GM19467 (cell line): ENCODE measurements around the gene SDSL.

Source experiments
- ATAC-seq: cut with Tn5 transposase; IDR thresholded peaks from one replicate; pipeline ENCODE4 v1.9.1; 2021; ENCODE audit warnings: mild to moderate bottlenecking, moderate library complexity; ENCODE audit not compliant: unreplicated experiment

SDSL gene

DNA sequence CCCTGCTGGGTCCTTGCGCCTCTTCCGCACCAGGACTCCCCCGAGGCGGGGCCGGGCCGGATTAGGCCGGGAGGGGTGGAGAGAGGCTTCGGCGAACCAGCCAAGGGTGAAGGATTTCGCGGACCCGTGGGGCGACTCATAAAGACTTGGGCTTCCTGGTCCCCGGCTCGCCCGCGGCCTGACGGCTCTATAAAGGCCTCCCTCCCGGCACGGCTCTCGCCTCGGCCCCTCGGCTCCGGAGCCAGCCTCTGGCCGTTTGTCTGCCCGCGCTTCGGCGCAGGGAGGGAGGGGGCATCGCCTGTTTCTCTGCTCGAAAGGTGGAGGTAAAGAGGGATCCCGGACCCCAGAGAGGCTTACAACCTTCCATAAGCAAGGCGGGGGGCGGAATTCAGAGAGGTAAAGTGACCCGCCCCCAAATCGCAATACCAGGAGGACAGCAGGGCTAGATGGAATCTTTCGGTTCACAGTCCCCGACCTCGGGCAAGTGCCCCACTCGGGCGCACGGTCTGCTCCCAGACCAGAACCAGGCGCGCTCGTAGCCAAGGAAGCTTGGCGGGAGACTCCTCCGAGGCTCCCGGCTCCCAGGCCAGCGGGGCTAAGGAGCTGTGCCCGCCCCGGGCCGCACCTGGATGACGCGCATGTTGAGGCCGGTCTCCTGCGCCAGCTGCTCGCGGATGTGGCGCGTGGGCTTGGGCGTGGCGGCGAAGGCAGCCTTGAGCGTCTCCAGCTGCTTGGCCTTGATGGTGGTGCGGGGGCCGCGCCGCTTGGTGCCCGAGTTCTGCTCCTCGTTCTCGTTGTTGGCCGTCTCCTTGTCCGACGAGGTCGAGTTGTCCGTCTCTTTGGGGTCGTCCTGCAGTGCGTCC is 45.6 kb downstream of the SDSL start:
- ATAC-seq: no peak

DNA sequence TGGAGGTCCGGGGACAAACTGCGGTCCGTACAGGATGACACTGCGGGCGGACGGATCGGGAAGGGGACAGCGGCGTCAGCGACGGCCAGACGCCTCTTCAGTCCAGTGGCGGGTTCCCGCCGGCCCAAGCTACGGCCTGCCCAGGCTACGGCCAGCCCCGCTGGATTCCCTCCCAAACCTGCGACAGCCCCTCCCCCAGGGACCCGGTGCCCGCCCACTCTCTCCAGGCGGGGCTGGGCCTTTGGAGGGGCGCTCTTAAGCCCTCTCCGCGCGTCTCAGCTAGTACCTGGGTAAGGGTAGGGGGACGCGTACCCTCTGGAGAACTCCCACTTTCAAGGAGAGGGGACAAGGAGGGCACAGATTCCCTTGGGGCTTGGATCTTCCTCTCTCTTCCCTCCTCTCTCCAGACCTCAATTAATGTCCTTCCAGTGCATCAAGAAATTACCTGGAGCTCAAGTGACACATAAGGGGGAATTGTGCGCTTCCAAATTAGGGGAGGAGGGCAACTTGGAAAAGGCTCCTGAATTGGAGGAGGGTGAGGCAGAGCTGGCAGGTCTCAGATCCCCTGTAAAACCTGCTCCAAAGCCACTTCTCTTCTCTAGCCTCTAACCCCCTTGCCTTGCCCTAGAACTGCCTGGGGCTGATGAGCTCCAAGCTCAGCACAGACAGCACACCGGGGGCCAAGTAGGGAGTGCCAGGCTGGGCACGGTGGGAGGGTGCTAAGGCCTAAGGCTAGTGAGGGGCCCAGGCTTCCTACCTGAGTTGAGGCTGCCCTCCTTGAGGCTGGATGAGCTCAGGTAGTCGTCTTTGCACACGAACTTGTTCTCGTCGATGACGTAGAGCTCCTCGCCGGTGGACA is 46.4 kb downstream of the SDSL start:
- ATAC-seq: no peak

DNA sequence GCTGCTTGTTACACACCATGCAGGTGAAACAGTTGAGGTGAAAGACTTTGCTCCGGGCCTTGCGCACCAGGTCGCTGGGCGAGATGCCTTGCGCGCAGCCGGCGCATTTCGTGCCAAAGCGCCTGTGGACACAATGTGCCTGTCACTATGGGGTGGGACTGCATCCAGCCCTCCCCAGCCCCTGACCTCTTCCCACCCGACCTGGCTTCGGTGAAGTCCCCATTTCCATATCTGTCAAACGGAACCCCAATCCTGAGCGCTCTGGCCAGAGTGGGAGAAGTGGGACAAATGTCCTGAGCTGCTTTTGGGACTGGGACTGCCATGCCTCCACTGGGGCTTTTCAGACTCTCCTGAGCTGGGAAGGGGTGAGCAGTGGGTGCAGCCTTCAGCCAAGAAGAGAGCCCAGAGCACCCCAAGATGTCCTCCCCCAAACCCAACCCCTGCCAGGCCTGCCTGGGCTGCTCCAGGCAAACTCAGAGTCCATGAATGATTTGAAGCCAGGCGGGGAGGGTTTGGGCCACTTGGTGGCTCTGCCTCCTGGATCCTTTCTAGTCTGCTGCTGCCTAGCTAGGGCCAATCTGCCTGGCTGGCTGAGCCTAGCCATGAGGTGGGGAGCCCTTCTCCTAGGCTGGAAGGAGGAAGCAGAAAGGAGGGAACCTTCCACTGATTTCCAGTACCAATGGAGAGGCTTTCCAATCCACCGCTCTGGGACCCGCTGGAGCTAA is 47.2 kb downstream of the SDSL start:
- no peak for ATAC-seq

DNA sequence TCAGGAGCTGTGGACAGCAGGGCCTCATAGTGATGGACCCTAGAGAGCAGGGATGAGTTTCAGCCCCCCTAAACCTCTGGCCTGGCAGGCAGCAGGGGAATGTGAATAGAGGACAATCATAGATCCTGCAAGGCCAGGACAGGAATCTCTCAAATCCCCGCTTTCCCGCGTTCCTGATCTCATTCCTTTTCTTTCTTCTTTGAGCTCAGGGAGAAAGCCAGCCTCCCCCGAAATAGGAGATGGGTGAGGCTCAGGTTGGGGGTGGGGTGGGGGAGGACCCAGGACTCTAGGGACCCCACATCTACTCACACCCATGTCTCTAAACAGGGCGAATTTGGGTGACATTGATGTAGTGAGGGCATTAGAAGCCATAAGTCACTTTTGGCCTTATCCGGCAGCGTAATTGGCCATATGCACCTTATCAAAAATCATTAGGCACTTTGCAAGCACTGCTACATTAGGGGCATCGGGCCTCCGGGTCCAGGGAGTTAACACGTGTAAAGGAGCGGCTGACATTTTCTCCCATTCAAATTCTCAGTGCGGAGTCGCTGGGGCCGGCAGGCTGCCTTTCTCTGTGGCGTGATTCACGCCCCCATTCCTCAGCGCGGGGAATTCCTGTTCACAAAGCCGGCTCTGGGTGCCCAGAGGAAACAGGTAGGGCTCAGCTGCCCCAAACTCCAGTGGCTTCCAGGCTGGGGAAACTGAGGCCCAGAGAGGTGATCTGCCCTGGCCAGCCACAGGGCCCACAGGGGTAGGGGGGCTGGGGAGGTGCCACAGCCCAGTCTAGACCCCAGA is 48.0 kb downstream of the SDSL start:
- ATAC-seq: no peak

DNA sequence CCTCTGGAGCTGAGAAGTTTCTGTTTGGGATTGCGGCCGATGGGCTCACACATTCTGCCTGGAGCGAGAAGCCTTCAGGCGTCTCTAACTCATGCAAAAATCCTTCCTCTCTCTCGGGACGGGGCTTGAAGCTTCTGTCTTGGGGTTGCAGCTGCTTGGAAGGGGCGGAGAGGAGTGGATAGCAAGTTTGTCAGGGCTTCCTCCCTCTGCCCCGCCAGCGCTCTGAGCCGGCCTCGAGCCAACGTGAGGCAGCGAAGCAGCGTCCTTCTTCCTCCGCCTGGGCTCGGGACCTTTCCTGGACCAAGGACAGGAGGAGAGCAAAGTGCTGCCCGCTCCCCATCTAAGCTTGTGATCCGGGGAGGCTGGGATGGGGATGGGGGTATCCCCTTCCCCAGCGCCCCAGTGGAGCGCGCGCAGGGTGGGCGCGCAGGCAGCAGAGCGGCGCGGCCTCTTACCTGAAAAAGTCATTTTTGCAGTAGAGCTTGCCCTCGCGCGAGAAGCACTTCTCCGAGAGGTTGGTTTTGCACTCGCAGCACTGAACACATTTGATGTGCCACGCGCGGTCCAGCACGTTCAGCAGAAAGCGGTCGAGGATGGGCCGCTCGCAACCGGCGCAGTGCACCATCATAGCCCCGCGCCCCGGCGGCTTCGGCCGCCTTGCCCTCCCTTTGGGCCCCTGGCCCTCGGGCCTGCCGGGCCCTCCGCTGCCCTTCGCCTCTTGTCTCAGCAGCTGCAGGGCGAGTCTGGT is 48.9 kb downstream of the SDSL start:
- ATAC-seq: no peak

DNA sequence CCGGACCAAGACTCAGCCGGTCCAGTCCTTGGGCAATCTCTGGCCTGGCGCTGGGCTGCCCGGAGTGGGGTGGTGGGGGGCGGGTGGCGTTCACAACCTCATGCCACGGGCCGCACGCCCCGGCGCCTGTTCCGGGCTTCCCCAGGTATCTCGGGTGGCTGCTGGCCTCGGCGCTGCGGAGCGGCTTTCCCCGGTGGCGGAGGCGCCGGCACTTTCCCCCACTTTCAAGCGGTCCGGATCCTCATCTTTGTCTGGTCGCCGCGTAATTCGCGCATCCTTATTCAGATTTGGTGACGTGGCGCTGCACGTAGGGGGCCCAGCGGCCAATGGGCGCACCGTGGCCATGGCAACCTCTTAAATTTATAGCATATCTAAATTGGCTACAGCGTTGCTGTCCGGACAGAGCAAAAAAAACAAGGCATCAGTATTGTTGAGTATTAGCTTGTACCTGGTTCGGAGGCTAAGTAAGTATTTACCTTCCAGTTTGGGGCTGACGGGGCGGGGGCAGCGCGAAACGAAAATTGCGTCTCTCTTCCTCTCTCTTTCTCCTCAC is 49.5 kb downstream of the SDSL start, which contains the start of gene LHX5:
LHX5 (minus strand) TSS at position 253 of the 553 bp plus-strand sequence. CDS start 373 bp downstream, outside the sequence.
- no peak for ATAC-seq

DNA sequence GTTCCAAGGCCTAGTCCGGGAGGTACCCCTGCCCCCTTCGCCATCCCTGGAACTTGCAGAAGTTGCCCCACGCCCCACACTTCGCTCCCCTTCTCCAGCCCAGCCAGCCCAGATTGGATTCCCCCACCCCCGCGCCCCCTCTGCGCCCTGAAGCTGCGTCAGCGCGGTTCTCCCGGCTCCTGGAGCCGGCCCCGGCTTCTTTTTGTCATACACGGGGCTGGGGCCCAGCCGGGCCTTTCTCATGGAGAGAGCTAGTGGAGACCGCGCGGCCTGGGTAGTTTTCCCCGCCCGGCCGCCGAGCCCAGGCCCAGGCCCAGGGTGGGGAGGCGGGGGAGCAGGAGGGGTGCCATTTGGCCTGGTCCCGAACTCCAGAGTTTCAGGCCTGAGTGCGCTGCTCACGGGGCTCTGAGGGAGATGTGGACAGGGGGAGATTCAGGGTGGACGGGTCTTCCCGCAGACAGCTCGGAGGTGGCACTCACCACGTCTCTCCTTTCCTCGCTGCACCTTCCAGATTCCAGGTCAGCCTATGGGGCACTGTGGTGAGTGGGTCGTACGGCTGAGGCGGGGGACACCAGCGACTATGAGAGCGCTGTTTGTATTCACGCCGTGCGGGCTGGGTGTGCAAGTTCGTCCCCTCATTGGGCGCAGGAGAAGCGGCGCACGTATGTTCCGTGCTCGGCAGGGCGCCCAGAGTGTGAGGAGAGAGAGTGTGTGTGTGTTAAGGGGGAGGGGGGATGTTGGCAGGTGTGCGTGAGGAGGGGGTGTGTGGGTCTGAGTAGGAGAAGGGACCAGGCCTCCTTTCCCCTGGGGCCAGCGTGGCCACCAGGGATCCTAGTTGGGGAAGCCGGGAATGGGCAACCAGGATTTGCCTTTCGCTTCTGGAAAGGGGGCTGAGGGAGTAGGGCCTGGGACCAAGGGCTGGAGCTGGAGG is 50.3 kb downstream of the SDSL start:
- no peak for ATAC-seq

DNA sequence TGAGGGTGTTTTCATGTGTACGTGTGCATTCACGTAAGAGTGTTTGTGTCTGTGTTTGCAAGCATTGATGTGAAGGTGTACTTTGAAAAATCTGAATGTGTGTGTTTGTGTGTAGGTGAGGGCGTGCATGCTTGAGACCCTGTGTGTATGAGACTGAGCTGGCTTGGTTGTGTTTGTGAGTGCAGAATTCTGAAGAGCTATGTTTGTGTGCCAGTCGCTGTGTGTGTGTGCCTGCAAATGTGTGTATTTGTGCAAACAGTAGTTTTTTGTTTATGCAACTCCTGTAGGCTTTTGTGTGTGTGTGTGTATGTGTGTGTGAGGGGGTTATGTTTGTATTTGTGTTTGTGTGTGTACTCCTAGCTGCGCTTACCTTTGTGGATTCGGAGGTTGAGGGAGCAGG is 51.2 kb downstream of the SDSL start:
- no peak for ATAC-seq

DNA sequence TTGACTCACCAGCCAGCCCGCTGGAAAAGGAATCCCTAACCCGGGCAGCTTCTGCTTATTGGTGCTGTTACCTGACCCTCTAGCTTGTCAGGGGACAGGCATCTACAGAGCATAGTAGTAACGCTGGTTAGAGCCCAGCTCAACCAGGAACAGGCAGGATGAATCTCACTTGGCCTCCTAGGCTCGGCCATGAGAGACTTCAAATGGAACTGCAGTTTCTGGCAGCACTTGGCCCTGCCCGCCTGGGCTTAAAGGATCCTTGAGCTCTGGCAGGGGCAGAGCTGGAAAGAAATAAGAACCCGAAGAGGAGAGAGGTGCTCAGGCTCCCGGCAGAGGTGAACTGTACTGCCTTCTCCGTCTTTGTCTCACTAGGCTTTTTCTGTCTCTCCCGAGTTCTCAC is 51.8 kb downstream of the SDSL start:
- ATAC-seq: no peak

DNA sequence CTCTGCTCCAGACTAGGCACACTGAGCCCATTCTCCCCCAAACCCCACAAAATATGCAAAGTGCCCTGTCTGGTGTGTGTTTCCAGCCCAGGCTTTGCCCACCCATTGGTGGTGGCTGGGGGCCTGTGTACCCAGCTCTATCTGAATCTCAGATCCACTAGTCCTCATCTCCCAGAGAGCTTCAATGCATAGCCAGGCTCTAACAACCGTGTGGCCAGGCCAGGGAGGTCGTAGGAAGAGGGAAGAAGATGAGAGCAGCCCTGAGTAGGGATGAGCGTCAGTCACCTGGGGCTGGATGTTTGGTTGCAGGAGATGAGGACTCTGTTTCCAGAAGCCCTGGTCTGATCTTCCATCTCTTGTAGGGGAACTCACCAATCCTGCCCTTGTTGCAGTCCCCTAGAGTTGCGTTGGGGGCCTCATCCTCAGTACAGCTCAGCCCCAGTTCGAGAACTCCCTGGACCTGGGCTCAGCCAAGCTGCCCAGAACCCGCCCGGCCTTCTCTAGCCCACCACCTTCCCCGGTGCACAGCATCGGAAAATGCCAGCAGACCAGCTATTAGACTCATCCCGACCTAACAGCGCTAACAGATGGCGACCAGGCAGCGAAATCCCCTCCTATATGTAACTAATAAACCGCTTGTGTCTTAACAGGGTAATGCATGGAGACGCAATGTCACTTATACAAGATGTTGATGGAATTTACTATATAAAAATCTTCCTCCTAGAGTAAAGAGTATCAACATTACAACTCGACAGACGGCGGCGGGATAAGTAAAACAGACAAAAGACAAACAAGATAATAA is 52.7 kb downstream of the SDSL start:
- no peak for ATAC-seq

DNA sequence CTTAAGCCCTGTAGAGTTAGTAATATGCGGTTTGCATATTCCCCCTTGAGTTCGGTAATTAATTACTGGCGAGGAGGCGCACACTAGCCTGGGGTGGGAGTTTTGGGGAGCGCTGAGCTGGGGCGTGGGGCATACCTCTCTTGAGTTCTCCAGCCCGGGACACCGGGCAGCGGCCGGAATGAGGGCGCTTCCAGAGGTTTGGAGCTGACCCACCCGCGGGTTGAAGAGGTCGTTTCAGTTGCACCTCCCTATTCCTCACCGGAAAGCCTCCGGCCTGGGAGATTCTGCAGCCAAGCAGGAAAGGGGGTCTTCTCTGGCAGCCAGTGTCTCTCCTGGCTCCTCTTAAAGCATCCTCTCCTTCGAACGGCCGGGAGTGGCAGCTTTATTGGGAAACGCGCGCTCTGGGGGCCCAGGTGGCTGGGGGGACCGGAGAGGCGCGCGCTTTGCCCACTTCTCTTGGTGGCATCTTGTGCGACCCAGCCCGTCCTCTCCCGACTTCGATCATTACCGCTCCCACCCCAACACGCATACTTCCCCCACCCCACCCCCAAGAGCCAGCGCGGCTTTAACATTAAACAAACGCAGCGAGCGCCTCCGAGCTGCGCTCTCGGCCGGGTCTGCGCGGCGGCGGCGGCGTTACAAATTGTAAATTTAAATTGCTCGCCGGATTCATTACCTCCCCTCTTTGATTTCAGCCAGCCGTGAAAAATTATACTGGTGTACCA is 53.4 kb downstream of the SDSL start:
- no peak for ATAC-seq

DNA sequence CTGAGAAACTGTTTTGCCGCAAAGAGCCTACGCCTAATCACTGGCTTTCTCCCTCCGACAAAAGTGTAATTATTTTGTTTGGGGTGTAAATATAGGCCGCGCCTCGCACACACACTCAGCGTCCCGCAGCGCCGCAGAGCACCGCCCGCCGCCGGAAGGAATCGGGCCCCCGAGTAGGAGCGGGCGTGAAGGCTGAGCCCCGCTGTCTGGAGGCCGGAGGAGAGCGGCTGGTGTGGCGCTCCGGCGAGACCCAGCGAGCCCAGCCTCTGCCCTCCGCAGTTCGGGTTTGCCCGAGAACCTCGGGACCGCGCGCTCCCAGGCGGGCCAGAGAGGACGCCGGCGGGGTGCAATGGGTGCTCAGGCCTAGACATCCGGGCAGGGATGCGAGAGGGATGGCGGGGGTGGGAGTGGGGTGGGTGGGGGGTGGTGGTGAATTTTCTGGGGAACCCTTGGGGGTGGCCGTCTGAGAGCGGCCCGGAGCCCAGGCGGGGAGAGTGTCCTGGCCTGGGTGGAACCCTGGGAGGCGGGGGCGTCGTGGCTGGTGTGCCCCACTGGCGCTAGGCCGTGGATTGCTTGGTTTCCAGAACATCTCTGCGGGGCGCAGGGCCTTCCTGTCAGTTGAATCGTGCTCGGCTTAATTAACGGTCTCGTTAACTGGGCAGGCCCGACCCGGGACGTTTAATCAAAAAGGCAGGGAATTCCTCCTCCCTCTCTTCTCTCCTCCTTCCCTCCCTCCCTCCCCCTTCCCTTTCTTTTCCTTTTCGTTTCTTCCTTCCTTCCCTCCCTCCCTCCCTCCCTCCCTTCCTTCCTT is 54.2 kb downstream of the SDSL start:
- ATAC-seq: no peak

DNA sequence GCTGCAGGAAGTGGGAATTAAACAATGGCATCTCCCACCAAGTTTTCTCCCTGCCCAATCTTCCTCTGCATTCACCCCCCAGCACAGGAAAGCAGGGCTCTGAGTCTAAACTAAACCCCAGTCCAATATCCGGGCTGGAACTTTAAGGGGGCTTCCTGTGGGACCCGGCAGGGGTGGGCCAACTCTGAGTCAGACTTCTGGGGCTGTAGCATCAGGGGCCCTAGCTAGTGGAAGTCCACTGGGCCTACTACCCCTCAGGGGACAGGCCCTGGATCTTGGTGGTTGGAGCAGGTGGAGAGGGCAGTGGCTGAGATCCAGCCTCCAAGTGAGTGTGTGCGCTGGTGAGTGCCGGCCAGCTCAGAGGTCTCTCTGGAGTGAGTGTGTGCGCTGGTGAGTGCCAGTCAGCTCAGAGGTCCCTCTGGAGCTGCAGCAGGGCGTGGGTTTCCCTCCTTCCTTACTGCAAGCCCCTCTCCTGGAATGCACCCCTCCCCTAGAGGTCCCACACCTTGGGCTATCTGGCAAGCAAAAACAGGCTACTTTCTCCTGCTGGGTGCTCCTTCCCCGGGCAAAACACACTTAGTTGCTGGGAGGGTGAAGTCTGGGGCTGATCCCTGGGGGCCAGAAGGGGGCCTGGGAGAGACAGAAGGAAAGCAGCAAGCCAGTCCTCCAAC is 55.1 kb downstream of the SDSL start:
- no peak for ATAC-seq

DNA sequence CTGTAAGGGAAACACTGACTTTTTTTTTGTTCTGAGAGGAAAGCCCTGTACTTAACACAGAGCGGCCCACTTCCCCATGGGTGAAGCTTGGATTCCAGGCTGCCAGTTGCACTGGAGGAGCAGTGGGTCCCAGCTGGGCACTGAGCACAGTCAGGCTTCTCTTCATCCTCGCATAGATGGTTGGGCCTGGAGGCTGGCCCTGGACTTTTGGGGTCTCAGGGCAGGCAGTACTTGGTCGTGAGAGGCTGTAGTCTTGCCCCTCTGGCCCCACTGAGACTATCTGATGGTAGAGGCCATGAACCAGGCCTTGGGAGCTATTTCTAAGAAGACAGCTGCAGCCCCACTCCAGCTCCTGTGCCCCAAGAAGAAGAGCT is 55.6 kb downstream of the SDSL start:
- no peak for ATAC-seq

DNA sequence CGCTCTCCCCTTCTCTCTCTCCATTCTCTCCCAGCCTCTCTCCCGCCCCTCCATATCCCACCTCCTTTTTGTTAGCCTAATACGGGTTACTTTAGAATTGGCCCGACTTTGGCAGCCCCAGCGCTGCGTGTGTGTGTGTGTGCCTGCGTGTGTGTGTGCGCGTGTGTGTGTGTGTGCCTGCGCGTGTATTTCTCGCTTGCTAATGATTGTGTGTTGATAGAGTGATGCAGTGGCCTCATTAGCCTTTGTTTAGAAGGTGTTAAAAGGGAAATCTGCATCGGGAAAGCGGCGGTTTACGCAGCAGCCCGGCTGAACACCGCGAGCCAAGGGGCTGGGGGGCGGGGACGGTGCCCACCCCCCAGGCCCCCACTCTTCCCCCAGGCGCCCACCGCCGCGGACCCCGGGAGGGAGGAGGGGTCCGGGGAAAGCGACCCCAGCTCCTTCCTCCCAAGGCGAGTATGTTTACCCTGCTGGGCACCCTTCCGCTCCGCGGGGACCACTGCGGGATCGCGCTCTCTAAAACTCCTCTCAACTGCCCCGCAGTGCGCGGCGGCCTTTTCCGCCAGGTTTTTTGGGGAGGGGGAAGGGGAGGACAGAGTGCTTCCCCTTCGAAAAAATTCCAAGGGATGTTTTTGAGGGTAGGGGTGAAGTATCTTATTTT is 56.3 kb downstream of the SDSL start:
- ATAC-seq: no peak
